A549 (cell line): ENCODE measurements around the gene CLCN7. TPM values are rescaled to one million over a fixed set of nuclear protein-coding genes. Genes with fewer than 3 reads are reported as not detected.

ENCODE experiments used
- ATAC-seq, 2 experiments: fragments of 200-7000 bp in 1 of 2; fragments of >200 bp in 1 of 2; cut with Nextera tagmentation in 1 of 2; cut with Tn5 transposase in 1 of 2; 3 replicates each; pipeline versions ENCODE4 v1.8.0 to v1.9.1; 2018 to 2020; ENCODE audit warnings: mild to moderate bottlenecking in 1 of 2, moderate library complexity in 1 of 2
- CTCF ChIA-PET: fragments of 300-600 bp; sonication (Branson Sonifier 250); formaldehyde crosslinking; extraction: SDS; loops from one replicate; lab custom pipeline; 2021; ENCODE audit warnings: antibody characterized with exemption, inconsistent platforms; lab: Yijun Ruan, JAX
- POLR2A ChIA-PET: fragments of 350-600 bp; formaldehyde crosslinking; extraction: SDS; loops from one replicate; lab custom pipeline; 2021; ENCODE audit warnings: antibody characterized with exemption, inconsistent platforms; lab: Yijun Ruan, JAX
- DNase-seq, 2 experiments: peaks; one replicate each; pipeline versions ENCODE4 v3.0.0 to v3.0.0-alpha.2; 2011 to 2016; ENCODE audit warnings: low read depth in 1 of 2, low spot score in 1 of 2
- FAIRE-seq: peaks from 2 replicates; lab custom pipeline; 2011; peaks lifted over from hg19 to GRCh38; lab: Jason Lieb, UNC
- H3K27ac ChIP-seq, 2 experiments: fragments of >200 bp; sonication (Bioruptor Twin); formaldehyde crosslinking; 3 replicates each; pipeline ENCODE4 v1.5.1; 2016 to 2017
- H3K4me1 ChIP-seq: fragments of >200 bp; sonication (Bioruptor Twin); formaldehyde crosslinking; 3 replicates; pipeline ENCODE4 v1.6.1; 2016
- H3K4me2 ChIP-seq: fragments of >200 bp; sonication (Bioruptor Twin); formaldehyde crosslinking; 3 replicates; pipeline ENCODE4 v1.6.1; 2016
- H3K4me3 ChIP-seq: fragments of >200 bp; sonication (Bioruptor Twin); formaldehyde crosslinking; 3 replicates; pipeline ENCODE4 v1.5.1; 2016
- H3K9me3 ChIP-seq: fragments of >200 bp; sonication (Bioruptor Twin); formaldehyde crosslinking; 3 replicates; pipeline ENCODE4 v1.6.1; 2016
- CBX2 ChIP-seq: fragments of 200-600 bp; sonication (generic); IDR thresholded peaks from 2 replicates; pipeline ENCODE4 v1.6.1; 2016; ENCODE audit warnings: low read depth, mild to moderate bottlenecking, borderline replicate concordance
- CEBPB ChIP-seq, 2 experiments: fragments of >200 bp in 1 of 2; sonication (Bioruptor Twin) in 1 of 2; formaldehyde crosslinking in 1 of 2; IDR thresholded peaks; 2 replicates each; pipeline ENCODE4 v1.6.1; 2012 to 2016
- EHF ChIP-seq: fragments of 250-450 bp; sonication (Bioruptor Pico); IDR thresholded peaks from 2 replicates; pipeline ENCODE4 v1.5.0; 2020; ENCODE audit warnings: mild to moderate bottlenecking
- EP300 ChIP-seq, 2 experiments: fragments of >200 bp; sonication (Bioruptor Twin); formaldehyde crosslinking; IDR thresholded peaks; 2 replicates in 1 of 2; 3 replicates in 1 of 2; pipeline ENCODE4 v1.6.1; 2016 to 2017
- FOXS1 ChIP-seq: fragments of 250-450 bp; sonication (Bioruptor Pico); IDR thresholded peaks from 2 replicates; pipeline ENCODE4 v1.5.0; 2020; ENCODE audit warnings: mild to moderate bottlenecking, moderate library complexity
- KDM1A ChIP-seq: fragments of 200-600 bp; sonication (generic); IDR thresholded peaks from 2 replicates; pipeline ENCODE4 v1.6.1; 2016; ENCODE audit warnings: low read depth, mild to moderate bottlenecking
- KDM5A ChIP-seq: fragments of 200-600 bp; sonication (generic); IDR thresholded peaks from 2 replicates; pipeline ENCODE4 v1.6.1; 2016; ENCODE audit warnings: antibody characterized with exemption, mild to moderate bottlenecking
- MAFK ChIP-seq: fragments of 450-650 bp; IDR thresholded peaks from 2 replicates; pipeline ENCODE4 v1.6.1; 2014; ENCODE audit not compliant: partially characterized antibody
- NFE2L2 ChIP-seq: fragments of 150-350 bp; conservative IDR thresholded peaks from 2 replicates; pipeline ENCODE4 v1.6.1; 2014; ENCODE audit warnings: low read length
- PHF8 ChIP-seq: fragments of 200-600 bp; sonication (generic); IDR thresholded peaks from 2 replicates; pipeline ENCODE4 v1.6.1; 2016; ENCODE audit warnings: low read depth, mild to moderate bottlenecking, antibody characterized with exemption, moderate library complexity, borderline replicate concordance
- POLR2AphosphoS2 ChIP-seq: conservative IDR thresholded peaks from 2 replicates; pipeline ENCODE4 v1.6.1; 2012; ENCODE audit warnings: low read length, improper control_type of control experiment, inconsistent platforms
- RARB ChIP-seq: fragments of 250-450 bp; sonication (Bioruptor Pico); IDR thresholded peaks from 2 replicates; pipeline ENCODE4 v1.8.0; 2021; ENCODE audit warnings: mild to moderate bottlenecking, moderate library complexity
- RNF2 ChIP-seq: fragments of 200-600 bp; sonication (generic); IDR thresholded peaks from 2 replicates; pipeline ENCODE4 v1.6.1; 2016; ENCODE audit warnings: low read depth, mild to moderate bottlenecking, antibody characterized with exemption, moderate library complexity, borderline replicate concordance
- SMC3 ChIP-seq: fragments of >200 bp; sonication (Bioruptor Twin); formaldehyde crosslinking; IDR thresholded peaks from 3 replicates; pipeline ENCODE4 v1.6.1; 2018; ENCODE audit warnings: inconsistent platforms
- TFCP2L1 ChIP-seq: fragments of 250-450 bp; sonication (Bioruptor Pico); IDR thresholded peaks from 2 replicates; pipeline ENCODE4 v1.5.0; 2021; ENCODE audit warnings: mild to moderate bottlenecking
- TP53 ChIP-seq: fragments of 250-450 bp; sonication (Bioruptor Pico); IDR thresholded peaks from 2 replicates; pipeline ENCODE4 v1.5.0; 2021; ENCODE audit warnings: mild to moderate bottlenecking, moderate library complexity
- ZSCAN20 ChIP-seq: fragments of 250-450 bp; sonication (Bioruptor Pico); IDR thresholded peaks from 2 replicates; pipeline ENCODE4 v1.8.0; 2022; ENCODE audit warnings: mild to moderate bottlenecking, moderate library complexity
- WGBS: methylation state at CpG from one replicate; pipeline ENCODE4 v1.1.6; 2017; ENCODE audit errors: missing lambda C conversion rate; 5-methylcytosine and 5-hydroxymethylcytosine counted together
- polyA plus RNA-seq, 4 experiments: library from polyadenylated mRNA; depleted of rRNA in 3 of 4; stranded (reverse); fragments of >200 nt; fragmentation: RNase III in 1 of 4; extraction: RNeasy Plus Mini Kit Qiagen cat#74134 plus additional on column Dnase treatment in 1 of 4; gene quantifications; 2 replicates in 3 of 4; 3 replicates in 1 of 4; pipeline ENCODE4 v1.2.3, GENCODE V29; 2011 to 2017
- TF ChIP-seq, protein P1 (sequence below): fragments of 200-600 bp; sonication (generic); IDR thresholded peaks from 2 replicates; pipeline ENCODE4 v1.6.1; 2016; ENCODE audit warnings: antibody characterized with exemption, mild to moderate bottlenecking, moderate library complexity
- TF ChIP-seq, protein P2 (sequence below): fragments of 250-450 bp; sonication (Bioruptor Pico); IDR thresholded peaks from 2 replicates; pipeline ENCODE4 v1.5.0; 2020; ENCODE audit warnings: low read depth, mild to moderate bottlenecking, moderate library complexity
- TF ChIP-seq, protein P3 (sequence below): fragments of 250-450 bp; sonication (Bioruptor Pico); IDR thresholded peaks from 2 replicates; pipeline ENCODE4 v1.5.0; 2021; ENCODE audit warnings: mild to moderate bottlenecking, moderate library complexity, borderline replicate concordance
- TF ChIP-seq, protein P4 (sequence below): IDR thresholded peaks from 2 replicates; pipeline ENCODE4 v1.6.1; 2012; ENCODE audit warnings: low read depth, borderline replicate concordance
- TF ChIP-seq, protein P5 (sequence below): fragments of 450-650 bp; IDR thresholded peaks from 2 replicates; pipeline ENCODE4 v1.6.1; 2014; ENCODE audit warnings: antibody characterized with exemption
- TF ChIP-seq, protein P6 (sequence below): fragments of >200 bp; sonication (Bioruptor Twin); formaldehyde crosslinking; IDR thresholded peaks from 3 replicates; pipeline ENCODE4 v1.5.1; 2016
- TF ChIP-seq, protein P7 (sequence below): IDR thresholded peaks from 2 replicates; pipeline ENCODE4 v1.6.1; 2012

CLCN7 gene
- polyA plus RNA-seq, 2 of the 4 experiments (the other 2 are of a cell fraction) = 17.2 to 69.7 TPM

DNA sequence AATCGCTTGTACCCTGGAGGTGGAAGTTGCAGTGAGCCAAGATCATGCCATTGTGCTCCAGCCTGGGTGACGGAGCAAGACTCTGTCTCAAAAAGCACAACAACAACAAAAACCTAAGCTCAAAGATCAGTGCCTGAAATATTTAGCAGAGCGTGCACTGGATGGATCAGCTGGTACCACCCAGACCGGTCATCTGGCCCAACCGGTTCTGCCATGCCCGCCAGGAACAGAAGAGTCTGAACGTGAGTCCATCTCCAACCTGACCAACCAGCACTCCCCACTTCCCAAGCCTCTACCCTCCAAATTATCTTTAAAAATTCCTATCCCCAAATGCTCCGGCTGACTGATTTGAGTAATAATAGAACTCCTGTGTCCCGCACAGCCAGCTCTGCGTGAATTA lies 52.8 kb downstream of the CLCN7 start:
- H3K27ac ChIP-seq = peak overlapping the region; percentile 31 to 88; a peak in 4 of 6 replicates
- no peak overlapping the region for H3K4me2 ChIP-seq
- DNase-seq = no peak
- ChIA-PET POLR2A (interaction anchor here (0.5 kb wide), 1 partner anchor 773 kb away, joined by 3 read pairs; the partner anchor contains the start of gene WDR90), CTCF (interaction anchor here (1.1 kb wide), 1 partner anchor 58 kb away, joined by 3 read pairs; no protein-coding TSS in a partner anchor)
- no peak for ATAC-seq
- WGBS = 84% methylated on average over 10 of the region's 10 CpGs
- TF ChIP-seq KDM1A (no peak), CBX2 (no peak), CEBPB (IDR thresholded peaks at IDR 0.05) (no peak), EP300 (IDR thresholded peaks at IDR 0.05) (no peak), EHF (CRISPR knock-in tag) (no peak), RARB (CRISPR knock-in tag) (no peak), RNF2 (no peak), SMC3 (no peak), NFE2L2 (no peak), FOXS1 (no peak), MAFK (no peak)
- TF ChIP-seq, protein P1, sequence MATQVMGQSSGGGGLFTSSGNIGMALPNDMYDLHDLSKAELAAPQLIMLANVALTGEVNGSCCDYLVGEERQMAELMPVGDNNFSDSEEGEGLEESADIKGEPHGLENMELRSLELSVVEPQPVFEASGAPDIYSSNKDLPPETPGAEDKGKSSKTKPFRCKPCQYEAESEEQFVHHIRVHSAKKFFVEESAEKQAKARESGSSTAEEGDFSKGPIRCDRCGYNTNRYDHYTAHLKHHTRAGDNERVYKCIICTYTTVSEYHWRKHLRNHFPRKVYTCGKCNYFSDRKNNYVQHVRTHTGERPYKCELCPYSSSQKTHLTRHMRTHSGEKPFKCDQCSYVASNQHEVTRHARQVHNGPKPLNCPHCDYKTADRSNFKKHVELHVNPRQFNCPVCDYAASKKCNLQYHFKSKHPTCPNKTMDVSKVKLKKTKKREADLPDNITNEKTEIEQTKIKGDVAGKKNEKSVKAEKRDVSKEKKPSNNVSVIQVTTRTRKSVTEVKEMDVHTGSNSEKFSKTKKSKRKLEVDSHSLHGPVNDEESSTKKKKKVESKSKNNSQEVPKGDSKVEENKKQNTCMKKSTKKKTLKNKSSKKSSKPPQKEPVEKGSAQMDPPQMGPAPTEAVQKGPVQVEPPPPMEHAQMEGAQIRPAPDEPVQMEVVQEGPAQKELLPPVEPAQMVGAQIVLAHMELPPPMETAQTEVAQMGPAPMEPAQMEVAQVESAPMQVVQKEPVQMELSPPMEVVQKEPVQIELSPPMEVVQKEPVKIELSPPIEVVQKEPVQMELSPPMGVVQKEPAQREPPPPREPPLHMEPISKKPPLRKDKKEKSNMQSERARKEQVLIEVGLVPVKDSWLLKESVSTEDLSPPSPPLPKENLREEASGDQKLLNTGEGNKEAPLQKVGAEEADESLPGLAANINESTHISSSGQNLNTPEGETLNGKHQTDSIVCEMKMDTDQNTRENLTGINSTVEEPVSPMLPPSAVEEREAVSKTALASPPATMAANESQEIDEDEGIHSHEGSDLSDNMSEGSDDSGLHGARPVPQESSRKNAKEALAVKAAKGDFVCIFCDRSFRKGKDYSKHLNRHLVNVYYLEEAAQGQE = no peak
- TF ChIP-seq, protein P2, sequence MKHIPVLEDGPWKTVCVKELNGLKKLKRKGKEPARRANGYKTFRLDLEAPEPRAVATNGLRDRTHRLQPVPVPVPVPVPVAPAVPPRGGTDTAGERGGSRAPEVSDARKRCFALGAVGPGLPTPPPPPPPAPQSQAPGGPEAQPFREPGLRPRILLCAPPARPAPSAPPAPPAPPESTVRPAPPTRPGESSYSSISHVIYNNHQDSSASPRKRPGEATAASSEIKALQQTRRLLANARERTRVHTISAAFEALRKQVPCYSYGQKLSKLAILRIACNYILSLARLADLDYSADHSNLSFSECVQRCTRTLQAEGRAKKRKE (CRISPR knock-in tag) = no peak
- TF ChIP-seq, protein P3, sequence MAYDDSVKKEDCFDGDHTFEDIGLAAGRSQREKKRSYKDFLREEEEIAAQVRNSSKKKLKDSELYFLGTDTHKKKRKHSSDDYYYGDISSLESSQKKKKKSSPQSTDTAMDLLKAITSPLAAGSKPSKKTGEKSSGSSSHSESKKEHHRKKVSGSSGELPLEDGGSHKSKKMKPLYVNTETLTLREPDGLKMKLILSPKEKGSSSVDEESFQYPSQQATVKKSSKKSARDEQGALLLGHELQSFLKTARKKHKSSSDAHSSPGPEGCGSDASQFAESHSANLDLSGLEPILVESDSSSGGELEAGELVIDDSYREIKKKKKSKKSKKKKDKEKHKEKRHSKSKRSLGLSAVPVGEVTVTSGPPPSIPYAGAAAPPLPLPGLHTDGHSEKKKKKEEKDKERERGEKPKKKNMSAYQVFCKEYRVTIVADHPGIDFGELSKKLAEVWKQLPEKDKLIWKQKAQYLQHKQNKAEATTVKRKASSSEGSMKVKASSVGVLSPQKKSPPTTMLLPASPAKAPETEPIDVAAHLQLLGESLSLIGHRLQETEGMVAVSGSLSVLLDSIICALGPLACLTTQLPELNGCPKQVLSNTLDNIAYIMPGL (CRISPR knock-in tag) = no peak
- TF ChIP-seq, protein P4, sequence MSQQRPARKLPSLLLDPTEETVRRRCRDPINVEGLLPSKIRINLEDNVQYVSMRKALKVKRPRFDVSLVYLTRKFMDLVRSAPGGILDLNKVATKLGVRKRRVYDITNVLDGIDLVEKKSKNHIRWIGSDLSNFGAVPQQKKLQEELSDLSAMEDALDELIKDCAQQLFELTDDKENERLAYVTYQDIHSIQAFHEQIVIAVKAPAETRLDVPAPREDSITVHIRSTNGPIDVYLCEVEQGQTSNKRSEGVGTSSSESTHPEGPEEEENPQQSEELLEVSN = no peak
- H3K9me3 ChIP-seq = no peaks in the 10 kb centered on the region
- H3K4me3 ChIP-seq = no peak overlapping the region
- H3K4me1 ChIP-seq = 0 out of 3 replicates have a peak, but pooled peaks cover 12% of the 10 kb centered on the region
- FAIRE-seq = no peak

DNA sequence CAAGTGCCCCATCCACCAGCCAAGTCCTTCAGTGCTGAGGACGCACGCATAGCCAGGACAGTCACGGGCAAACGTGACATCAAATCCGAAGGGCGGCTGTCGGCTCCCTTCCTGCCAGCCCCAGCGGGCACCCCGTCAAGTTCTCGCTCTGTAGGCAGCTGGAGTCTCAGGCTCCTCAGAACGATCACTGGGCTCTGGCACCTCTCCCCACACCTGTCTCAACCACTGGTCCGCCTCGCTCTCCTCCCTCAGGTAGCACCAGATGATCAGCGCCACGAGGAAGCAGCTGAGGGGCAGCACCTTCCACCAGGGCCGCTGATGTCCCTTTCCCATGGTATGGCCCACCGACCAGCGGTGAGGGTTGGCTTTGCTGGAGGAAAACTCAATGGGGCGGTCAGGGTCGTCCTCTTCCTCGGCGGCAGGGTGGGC lies 54.7 kb downstream of the CLCN7 start:
- H3K9me3 ChIP-seq = no peaks in the 10 kb centered on the region
- peak overlapping the region; percentile 82 for H3K4me3 ChIP-seq
- ATAC-seq (peak; percentile 40 to 43), DNase-seq (no peak), FAIRE-seq (no peak)
- peaks cover 25% of the 10 kb centered on the region; the same call in 2 of the 3 replicates for H3K4me1 ChIP-seq
- H3K4me2 ChIP-seq = peak overlapping the region; percentile 96
- H3K27ac ChIP-seq = peak overlapping the region; percentile 83 to 88
- TF ChIP-seq CBX2 (no peak), PHF8 (peak; percentile 38; the same call in 1 of the 2 replicates), ZSCAN20 (CRISPR knock-in tag) (no peak), POLR2AphosphoS2 (no peak), TP53 (0 out of 2 replicates have a peak, but pooled peaks have one; percentile 25), KDM1A (no peak), TFCP2L1 (CRISPR knock-in tag) (no peak), KDM5A (no peak)
- TF ChIP-seq, protein P2 (CRISPR knock-in tag) = no peak
- TF ChIP-seq, protein P5, sequence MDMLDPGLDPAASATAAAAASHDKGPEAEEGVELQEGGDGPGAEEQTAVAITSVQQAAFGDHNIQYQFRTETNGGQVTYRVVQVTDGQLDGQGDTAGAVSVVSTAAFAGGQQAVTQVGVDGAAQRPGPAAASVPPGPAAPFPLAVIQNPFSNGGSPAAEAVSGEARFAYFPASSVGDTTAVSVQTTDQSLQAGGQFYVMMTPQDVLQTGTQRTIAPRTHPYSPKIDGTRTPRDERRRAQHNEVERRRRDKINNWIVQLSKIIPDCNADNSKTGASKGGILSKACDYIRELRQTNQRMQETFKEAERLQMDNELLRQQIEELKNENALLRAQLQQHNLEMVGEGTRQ = no peak
- TF ChIP-seq, protein P6, sequence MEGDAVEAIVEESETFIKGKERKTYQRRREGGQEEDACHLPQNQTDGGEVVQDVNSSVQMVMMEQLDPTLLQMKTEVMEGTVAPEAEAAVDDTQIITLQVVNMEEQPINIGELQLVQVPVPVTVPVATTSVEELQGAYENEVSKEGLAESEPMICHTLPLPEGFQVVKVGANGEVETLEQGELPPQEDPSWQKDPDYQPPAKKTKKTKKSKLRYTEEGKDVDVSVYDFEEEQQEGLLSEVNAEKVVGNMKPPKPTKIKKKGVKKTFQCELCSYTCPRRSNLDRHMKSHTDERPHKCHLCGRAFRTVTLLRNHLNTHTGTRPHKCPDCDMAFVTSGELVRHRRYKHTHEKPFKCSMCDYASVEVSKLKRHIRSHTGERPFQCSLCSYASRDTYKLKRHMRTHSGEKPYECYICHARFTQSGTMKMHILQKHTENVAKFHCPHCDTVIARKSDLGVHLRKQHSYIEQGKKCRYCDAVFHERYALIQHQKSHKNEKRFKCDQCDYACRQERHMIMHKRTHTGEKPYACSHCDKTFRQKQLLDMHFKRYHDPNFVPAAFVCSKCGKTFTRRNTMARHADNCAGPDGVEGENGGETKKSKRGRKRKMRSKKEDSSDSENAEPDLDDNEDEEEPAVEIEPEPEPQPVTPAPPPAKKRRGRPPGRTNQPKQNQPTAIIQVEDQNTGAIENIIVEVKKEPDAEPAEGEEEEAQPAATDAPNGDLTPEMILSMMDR = no peak
- TF ChIP-seq, protein P7, sequence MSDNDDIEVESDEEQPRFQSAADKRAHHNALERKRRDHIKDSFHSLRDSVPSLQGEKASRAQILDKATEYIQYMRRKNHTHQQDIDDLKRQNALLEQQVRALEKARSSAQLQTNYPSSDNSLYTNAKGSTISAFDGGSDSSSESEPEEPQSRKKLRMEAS = no peak
- 0% methylated on average over 10 of the region's 22 CpGs for WGBS
- POLR2A ChIA-PET = interaction anchor here (0.6 to 1.7 kb wide), 13 partner anchors 12 to 362 kb away, joined by 3 to 8 read pairs (median 4); partner anchors contain the start of genes JPT2, NUBP2, SPSB3 and TELO2
- CTCF ChIA-PET = interaction anchor here (0.7 to 1.3 kb wide), 5 partner anchors 9 to 75 kb away, joined by 3 to 6 read pairs (median 3); partner anchors contain the start of gene CCDC154
